Measurements from ENCODE around the gene SETDB2.

Gene SETDB2

DNA sequence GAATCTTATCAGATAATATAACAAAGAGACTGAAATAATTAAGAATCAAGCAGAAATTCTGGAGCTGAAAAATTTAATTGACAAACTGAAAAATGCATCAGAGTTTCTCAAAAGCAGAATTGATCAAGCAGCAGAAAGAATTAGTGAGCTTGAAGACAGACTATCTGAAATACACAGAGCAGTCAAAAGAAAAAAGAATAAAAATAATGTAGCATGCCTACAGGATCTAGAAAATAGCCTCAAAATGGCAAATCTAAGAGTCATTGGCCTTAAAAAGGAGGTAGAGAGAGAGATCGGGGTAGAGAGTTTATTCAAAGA is 39.4 kb upstream of the SETDB2 start:
- TF ChIP-seq, protein P1, sequence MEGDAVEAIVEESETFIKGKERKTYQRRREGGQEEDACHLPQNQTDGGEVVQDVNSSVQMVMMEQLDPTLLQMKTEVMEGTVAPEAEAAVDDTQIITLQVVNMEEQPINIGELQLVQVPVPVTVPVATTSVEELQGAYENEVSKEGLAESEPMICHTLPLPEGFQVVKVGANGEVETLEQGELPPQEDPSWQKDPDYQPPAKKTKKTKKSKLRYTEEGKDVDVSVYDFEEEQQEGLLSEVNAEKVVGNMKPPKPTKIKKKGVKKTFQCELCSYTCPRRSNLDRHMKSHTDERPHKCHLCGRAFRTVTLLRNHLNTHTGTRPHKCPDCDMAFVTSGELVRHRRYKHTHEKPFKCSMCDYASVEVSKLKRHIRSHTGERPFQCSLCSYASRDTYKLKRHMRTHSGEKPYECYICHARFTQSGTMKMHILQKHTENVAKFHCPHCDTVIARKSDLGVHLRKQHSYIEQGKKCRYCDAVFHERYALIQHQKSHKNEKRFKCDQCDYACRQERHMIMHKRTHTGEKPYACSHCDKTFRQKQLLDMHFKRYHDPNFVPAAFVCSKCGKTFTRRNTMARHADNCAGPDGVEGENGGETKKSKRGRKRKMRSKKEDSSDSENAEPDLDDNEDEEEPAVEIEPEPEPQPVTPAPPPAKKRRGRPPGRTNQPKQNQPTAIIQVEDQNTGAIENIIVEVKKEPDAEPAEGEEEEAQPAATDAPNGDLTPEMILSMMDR (conservative IDR thresholded peaks at IDR 0.05): no peak
- no peak overlapping the region for H3K27ac ChIP-seq

DNA sequence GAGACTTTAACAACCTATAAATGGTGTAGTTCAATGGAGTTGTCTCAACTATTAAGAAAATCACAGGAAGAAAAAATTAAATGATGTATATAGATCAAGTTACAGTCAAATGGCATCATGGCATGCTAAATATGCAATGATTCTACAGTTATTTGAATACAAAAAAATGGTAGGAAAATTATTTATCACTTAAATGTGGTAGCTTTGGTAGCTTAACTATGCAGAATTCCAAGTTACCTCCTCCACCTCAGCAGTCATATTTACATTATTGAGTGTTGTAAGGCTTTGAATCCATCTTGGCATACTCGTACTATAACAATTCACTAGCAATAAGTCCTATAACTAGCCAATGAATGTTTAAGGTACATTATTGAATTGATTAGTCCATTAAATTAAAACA is 37.0 kb upstream of the SETDB2 start:
- TF ChIP-seq, protein P1 (conservative IDR thresholded peaks at IDR 0.05): no peak
- H3K27ac ChIP-seq: no peak overlapping the region

DNA sequence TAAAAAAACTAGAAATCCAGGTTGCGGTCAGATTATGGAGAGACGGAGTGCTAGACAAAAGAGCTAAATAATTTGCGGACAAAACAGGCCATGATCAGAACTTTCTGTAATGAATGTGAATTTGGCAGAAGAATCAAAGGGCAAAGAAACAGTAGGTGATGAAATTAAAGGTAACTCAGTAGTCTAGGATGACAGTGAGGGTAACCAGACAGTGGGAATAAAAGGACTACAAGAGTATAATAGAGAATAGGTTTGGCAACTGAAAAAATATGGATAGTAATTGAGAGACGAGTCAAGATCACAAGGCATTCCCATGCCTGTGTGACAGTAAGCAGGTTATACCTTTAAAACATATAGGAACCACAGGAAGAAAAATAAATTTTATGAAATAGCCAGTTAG is 36.1 kb upstream of the SETDB2 start:
- no peak overlapping the region for H3K27ac ChIP-seq
- TF ChIP-seq, protein P1 (conservative IDR thresholded peaks at IDR 0.05): no peak

DNA sequence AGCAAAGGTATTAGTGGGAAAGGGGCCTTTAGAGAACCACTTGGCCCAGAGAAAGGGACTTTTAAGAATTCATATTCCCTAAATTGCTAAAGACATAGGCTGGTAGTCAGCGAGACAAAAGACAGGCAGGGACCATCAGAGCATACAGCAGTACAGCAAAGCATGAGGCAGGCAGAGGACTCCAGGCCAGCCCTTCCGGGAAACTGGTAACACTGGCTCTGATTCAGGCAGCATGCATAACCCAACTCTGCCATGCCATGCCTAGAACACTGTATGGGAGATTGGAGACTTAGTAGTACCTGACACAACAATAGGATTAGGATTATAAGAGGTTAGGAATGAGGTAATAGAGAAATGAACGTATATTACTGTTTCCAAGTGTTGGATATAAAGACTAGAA is 35.1 kb upstream of the SETDB2 start:
- H3K27ac ChIP-seq: no peak overlapping the region
- TF ChIP-seq, protein P1 (conservative IDR thresholded peaks at IDR 0.05): no peak

DNA sequence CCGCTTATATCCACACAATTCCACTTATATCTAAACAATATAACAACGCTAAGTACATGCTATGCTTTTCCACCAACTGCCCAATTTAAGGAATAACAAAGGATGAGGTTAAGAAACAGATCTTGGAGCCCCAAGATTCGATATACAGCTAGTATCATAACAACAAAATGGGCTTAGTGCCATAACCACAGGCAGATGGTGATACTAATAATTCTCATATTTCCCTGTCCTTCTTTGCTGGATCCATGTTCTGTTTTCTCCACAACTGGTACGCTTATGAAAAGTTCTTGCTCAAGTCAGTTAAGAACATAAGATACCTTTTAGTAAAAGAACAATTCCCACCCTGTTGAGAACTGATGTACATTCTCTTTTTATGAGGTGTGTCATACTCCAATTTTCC is 34.1 kb upstream of the SETDB2 start:
- TF ChIP-seq, protein P1 (conservative IDR thresholded peaks at IDR 0.05): no peak
- no peak overlapping the region for H3K27ac ChIP-seq

DNA sequence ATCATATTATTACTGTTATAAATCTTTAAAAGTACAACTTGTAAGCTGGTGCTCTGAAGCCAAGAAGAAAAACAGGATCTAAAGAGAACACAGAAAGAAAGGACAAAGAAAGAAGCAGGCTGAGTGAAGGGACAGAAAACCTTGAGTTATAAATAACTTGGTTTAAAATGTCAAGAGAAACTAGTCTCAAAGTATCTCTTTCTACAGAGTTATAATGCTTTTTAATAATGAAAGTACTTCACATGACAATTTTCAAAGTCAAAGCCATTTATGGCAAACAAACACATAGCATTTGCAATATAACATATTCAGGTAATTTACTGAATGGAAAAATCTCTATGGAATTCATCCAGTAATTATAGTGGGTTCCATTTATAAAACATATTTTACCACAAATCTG is 33.6 kb upstream of the SETDB2 start:
- H3K27ac ChIP-seq: no peak overlapping the region
- TF ChIP-seq, protein P1 (conservative IDR thresholded peaks at IDR 0.05): no peak

DNA sequence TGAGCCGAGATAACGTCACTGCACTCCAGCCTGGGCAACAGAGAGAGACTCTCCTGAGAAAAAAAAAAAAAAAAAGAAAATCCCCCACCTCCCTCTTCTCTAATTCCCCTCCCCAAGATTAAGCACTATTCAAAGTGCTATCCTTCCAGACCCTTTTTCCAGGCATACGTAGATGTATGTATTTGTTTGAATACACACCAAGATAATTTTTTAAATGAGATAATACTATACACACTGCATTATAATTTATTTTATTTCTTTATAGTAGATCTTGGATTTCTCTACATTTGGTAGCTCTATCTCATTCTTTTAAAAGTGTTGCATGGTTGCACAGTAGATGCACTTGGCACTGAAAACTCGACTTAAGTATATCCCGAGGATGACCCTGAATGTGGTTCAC is 32.7 kb upstream of the SETDB2 start:
- no peak overlapping the region for H3K27ac ChIP-seq
- TF ChIP-seq, protein P1 (conservative IDR thresholded peaks at IDR 0.05): no peak

DNA sequence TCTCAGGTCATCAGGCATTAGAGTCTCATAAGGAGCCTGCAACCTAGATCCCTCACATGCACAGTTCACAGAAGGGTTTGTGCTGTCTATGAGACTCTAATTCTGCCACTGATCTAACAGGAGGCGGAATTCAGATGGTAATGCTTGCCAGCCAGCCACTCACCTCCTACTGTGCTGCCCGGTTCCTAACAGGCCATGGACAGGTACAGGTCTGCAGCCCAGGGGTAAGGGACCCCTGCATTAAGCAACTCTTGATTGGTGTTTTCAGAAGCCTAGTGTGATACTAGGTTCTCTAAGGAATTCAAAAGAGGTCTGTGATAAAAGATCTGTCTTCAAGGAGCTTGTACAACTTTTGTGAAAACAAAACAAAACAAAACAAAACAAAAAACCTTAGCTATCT is 31.3 kb upstream of the SETDB2 start:
- no peak overlapping the region for H3K27ac ChIP-seq
- TF ChIP-seq, protein P1 (conservative IDR thresholded peaks at IDR 0.05): no peak

All from VCaP (cell line).